ENCODE data around the gene AOPEP.

Gene AOPEP

DNA sequence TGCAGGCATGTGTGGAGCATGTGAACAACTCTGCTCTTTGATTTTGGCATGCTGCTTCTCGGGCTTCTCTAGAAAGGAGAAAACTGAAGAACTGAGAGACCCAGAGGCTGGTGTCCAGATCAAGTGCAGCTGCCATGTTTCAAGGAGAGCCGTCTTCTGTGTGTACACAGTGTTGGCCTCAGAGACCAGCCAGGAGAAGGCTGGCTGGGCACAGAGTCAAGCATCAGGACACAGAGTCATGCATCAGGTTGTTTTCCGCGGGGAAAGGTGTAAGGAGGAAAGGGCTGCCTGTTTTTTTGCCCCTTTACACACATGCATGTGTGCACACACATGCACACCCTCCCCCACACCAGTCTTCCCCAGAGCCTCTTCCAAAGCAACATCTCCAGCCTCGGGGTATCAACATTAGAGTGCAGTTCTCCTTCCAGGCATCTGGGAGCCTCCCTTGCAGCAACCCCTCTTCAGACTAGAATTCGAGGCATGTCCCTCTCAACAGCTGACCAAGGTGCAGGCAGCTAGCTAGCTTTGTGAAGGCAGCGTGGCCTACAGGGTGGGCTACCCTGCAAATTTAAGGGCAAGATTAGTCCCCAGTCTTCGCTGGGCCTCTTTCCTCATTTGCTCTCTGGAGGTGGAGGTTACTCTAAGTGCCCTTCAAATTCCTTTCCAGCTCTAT lies 180.9 kb downstream of the AOPEP start:
- TF ChIP-seq RAD21 (IDR thresholded peaks at IDR 0.05; ENCODE audit: low read depth) = no peak

DNA sequence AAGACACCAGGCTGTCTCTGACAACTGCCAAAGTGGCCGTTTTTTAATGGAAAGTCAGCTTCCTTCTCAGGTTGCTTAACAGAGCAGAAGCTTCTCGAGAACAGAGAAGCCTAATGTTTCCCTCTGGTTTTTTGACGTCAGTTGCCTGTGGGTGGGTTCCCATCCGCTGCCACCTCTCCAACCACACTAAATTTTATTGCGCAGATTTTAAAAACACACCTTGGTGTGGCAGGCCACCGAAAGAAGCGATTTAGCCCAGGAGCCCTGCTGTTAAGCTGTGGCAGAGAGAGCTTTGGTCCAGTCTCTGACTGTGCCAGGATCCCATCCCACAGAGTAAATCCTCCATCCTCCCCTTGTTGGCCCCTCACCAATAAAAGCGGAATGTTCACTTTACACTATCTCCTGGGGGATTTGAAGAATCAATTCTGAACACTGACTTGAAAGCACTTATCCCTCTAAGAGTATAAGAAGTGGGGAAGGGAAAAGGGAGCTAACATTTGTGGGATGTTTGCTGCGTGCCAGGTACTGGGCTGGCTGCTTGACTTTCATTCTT lies 181.6 kb downstream of the AOPEP start:
- TF ChIP-seq YY1 (IDR thresholded peaks at IDR 0.05; ENCODE audit: low read depth) = no peak
- TF ChIP-seq USF1 (IDR thresholded peaks at IDR 0.05) = no peak
- TF ChIP-seq NFIC (IDR thresholded peaks at IDR 0.05) = no peak

DNA sequence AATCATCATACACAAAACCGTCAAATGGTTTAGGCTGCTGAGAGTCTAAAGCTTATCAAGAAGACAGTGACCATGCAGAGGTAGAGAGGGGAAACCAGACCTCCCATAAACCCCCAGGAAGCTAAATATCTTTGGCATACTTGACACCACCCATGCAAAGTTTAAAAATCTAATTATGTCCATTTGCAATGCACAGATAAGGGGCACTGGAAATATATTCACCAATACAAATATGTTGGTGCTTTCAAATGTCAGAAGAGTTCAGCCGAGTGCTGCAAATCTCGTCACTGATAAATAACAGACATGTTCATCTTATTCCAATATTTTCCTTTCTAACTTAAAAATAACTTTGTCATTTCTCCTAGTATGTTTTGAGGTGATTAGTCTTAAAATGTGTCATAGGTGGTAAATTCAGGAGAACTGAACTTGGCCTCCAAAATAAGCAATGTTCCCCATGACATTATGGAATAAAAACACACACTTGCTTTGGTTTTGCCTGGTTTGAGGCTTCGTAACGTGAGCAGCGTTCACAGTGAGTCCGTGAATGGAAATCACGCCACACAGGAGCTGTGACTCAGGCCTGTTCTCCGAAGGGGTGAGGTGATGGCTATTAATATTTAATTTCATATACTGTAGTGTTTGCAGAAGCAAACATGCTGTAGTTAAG lies 182.2 kb downstream of the AOPEP start:
- TF ChIP-seq RAD21 (IDR thresholded peaks at IDR 0.05; ENCODE audit: low read depth) = no peak
- TF ChIP-seq TEAD4 (IDR thresholded peaks at IDR 0.05) = no peak
- TF ChIP-seq USF1 (IDR thresholded peaks at IDR 0.05) = no peak
- TF ChIP-seq CEBPB (IDR thresholded peaks at IDR 0.05) = no peak
- TF ChIP-seq, protein P1, sequence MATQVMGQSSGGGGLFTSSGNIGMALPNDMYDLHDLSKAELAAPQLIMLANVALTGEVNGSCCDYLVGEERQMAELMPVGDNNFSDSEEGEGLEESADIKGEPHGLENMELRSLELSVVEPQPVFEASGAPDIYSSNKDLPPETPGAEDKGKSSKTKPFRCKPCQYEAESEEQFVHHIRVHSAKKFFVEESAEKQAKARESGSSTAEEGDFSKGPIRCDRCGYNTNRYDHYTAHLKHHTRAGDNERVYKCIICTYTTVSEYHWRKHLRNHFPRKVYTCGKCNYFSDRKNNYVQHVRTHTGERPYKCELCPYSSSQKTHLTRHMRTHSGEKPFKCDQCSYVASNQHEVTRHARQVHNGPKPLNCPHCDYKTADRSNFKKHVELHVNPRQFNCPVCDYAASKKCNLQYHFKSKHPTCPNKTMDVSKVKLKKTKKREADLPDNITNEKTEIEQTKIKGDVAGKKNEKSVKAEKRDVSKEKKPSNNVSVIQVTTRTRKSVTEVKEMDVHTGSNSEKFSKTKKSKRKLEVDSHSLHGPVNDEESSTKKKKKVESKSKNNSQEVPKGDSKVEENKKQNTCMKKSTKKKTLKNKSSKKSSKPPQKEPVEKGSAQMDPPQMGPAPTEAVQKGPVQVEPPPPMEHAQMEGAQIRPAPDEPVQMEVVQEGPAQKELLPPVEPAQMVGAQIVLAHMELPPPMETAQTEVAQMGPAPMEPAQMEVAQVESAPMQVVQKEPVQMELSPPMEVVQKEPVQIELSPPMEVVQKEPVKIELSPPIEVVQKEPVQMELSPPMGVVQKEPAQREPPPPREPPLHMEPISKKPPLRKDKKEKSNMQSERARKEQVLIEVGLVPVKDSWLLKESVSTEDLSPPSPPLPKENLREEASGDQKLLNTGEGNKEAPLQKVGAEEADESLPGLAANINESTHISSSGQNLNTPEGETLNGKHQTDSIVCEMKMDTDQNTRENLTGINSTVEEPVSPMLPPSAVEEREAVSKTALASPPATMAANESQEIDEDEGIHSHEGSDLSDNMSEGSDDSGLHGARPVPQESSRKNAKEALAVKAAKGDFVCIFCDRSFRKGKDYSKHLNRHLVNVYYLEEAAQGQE (IDR thresholded peaks at IDR 0.05; ENCODE audit: low read depth) = no peak

GRCh38 chr9:94909250-94909894 lies 182.9 kb downstream of the AOPEP start:
- TF ChIP-seq MAX (IDR thresholded peaks at IDR 0.05) (no peak), NFIC (IDR thresholded peaks at IDR 0.05) (no peak), TEAD4 (IDR thresholded peaks at IDR 0.05) (no peak), FOXM1 (IDR thresholded peaks at IDR 0.05; ENCODE audit: borderline replicate concordance, low read depth) (no peak), CEBPB (IDR thresholded peaks at IDR 0.05) (no peak), ZBTB7A (IDR thresholded peaks at IDR 0.05; ENCODE audit: low read depth) (no peak), EP300 (IDR thresholded peaks at IDR 0.05; ENCODE audit: borderline replicate concordance) (no peak), CREB1 (IDR thresholded peaks at IDR 0.05; ENCODE audit: low read depth) (no peak), RAD21 (IDR thresholded peaks at IDR 0.05; ENCODE audit: low read depth) (no peak), YY1 (IDR thresholded peaks at IDR 0.05; ENCODE audit: low read depth) (no peak)
- TF ChIP-seq, protein P1 (IDR thresholded peaks at IDR 0.05; ENCODE audit: low read depth) = no peak

DNA sequence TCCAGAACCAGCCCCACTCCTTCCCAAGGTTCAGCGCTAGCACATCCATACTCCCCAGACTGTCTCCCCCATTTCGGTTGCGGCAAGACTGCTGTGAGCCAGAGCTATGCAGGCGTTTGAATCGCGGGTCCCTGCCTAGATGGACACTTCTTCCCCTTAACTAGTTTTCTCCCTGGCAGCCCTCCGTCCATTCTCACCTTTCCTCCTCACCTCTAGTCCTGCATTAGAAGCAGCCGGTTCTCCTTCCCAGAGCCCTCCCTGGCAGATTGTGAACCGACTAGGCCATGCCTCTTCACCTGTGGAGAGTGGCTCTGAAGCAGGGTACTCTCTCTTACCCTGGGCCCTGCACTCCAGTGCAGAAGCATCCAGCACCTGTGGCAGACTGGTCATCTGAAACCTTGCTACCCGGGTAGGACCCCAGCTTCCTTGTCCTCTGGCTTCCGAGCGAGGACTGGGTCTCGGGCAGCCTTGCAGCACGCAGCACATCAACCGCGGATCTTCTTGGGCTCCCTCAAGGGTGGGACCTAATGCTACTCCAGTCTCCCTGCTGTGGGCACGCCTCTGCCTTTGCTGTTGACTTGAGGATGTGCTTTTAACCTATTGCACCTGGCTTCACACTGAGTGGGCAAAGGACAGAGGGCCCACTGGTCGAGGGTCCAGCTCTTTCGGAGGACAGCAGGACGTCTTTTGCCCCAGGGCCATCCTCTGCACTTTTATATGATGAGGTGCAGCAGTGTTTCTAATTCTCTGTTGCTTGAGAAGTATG lies 183.6 kb downstream of the AOPEP start:
- TF ChIP-seq TCF12 (IDR thresholded peaks at IDR 0.05; ENCODE audit: low read depth) (no peak), CREB1 (IDR thresholded peaks at IDR 0.05; ENCODE audit: low read depth) (no peak), EGR1 (IDR thresholded peaks at IDR 0.05) (no peak), NFIC (IDR thresholded peaks at IDR 0.05) (no peak), EP300 (IDR thresholded peaks at IDR 0.05; ENCODE audit: borderline replicate concordance) (no peak), YY1 (IDR thresholded peaks at IDR 0.05; ENCODE audit: low read depth) (no peak), RAD21 (IDR thresholded peaks at IDR 0.05; ENCODE audit: low read depth) (no peak), USF1 (IDR thresholded peaks at IDR 0.05) (no peak), TEAD4 (IDR thresholded peaks at IDR 0.05) (no peak), FOXM1 (IDR thresholded peaks at IDR 0.05; ENCODE audit: borderline replicate concordance, low read depth) (no peak), ZBTB7A (IDR thresholded peaks at IDR 0.05; ENCODE audit: low read depth) (no peak), TAF1 (IDR thresholded peaks at IDR 0.05; ENCODE audit: low read depth) (no peak), CEBPB (IDR thresholded peaks at IDR 0.05) (no peak), MAX (IDR thresholded peaks at IDR 0.05) (no peak)
- TF ChIP-seq, protein P1 (IDR thresholded peaks at IDR 0.05; ENCODE audit: low read depth) = no peak
